SK-N-SH (cell line): Measurements from ENCODE around the gene RBMS3. TPM values are rescaled to one million over a fixed set of nuclear protein-coding genes. Genes with fewer than 3 reads are reported as not detected.

Experiments used
- CTCF ChIA-PET: fragments of 300-600, 350-600 bp; formaldehyde crosslinking; extraction: SDS; loops from one replicate; lab custom pipeline; 2021; lab: Yijun Ruan, JAX
- POLR2A ChIA-PET: fragments of 350-600 bp; sonication (Branson Sonifier 250); formaldehyde crosslinking; extraction: SDS; loops from one replicate; lab custom pipeline; 2020; ENCODE audit warnings: antibody characterized with exemption, inconsistent platforms; lab: Yijun Ruan, JAX
- DNase-seq: peaks from one replicate; pipeline ENCODE4 v3.0.0; 2012
- H2AFZ ChIP-seq: fragments of 200-600 bp; sonication (generic); 2 replicates; pipeline ENCODE4 v1.8.1; 2016; ENCODE audit warnings: antibody characterized with exemption, mild to moderate bottlenecking, low read depth
- H3F3A ChIP-seq: fragments of 200-600 bp; sonication (generic); replicated peaks from 2 replicates; pipeline ENCODE3; 2016; ENCODE audit warnings: antibody characterized with exemption, mild to moderate bottlenecking; ENCODE audit not compliant: insufficient read depth
- H3K27ac ChIP-seq, 2 experiments: fragments of 200-500 bp in 1 of 2; fragments of 200-600 bp in 1 of 2; sonication (Bioruptor generic) in 1 of 2; sonication (generic), shearing (Covaris generic) in 1 of 2; 2 replicates each; pipeline versions ENCODE4 v1.5.1 to v1.6.1; 2014 to 2016; ENCODE audit warnings: low read depth in 2 of 2, inconsistent platforms in 1 of 2, low read length in 1 of 2, mild to moderate bottlenecking in 1 of 2, mixed read lengths in 1 of 2
- H3K27me3 ChIP-seq: fragments of 200-600 bp; sonication (generic), shearing (Covaris generic); 2 replicates; pipeline ENCODE4 v1.6.1; 2016; ENCODE audit warnings: mixed run types; ENCODE audit not compliant: insufficient read depth
- H3K36me3 ChIP-seq, 2 experiments: fragments of 200-500 bp in 1 of 2; fragments of 200-600 bp in 1 of 2; sonication (Bioruptor generic) in 1 of 2; sonication (generic) in 1 of 2; replicated peaks in 1 of 2; 2 replicates each; pipeline versions ENCODE3 to v1.5.1; 2014 to 2016; ENCODE audit warnings: low read length in 1 of 2, mild to moderate bottlenecking in 1 of 2; ENCODE audit not compliant: insufficient read depth in 2 of 2, control insufficient read depth in 1 of 2
- H3K4me1 ChIP-seq, 2 experiments: fragments of 200-500 bp in 1 of 2; fragments of 200-600 bp in 1 of 2; sonication (Bioruptor generic) in 1 of 2; sonication (generic), shearing (Covaris generic) in 1 of 2; 2 replicates each; pipeline versions ENCODE4 v1.5.1 to v1.6.1; 2014 to 2016; ENCODE audit warnings: low read depth in 1 of 2, low read length in 1 of 2, mixed run types in 1 of 2; ENCODE audit not compliant: insufficient read depth in 2 of 2, control insufficient read depth in 1 of 2
- H3K4me2 ChIP-seq: fragments of 200-600 bp; sonication (generic), shearing (Covaris generic); 2 replicates; pipeline ENCODE4 v1.6.1; 2017; ENCODE audit warnings: mixed run types
- H3K4me3 ChIP-seq, 2 experiments: fragments of 200-500 bp in 1 of 2; fragments of 200-600 bp in 1 of 2; sonication (Bioruptor generic) in 1 of 2; sonication (generic), shearing (Covaris generic) in 1 of 2; 2 replicates each; pipeline versions ENCODE4 v1.5.1 to v1.8.1; 2014 to 2016; ENCODE audit warnings: low read depth in 2 of 2, inconsistent platforms in 1 of 2, low read length in 1 of 2, mild to moderate bottlenecking in 1 of 2, mixed read lengths in 1 of 2, moderate library complexity in 1 of 2
- H3K79me2 ChIP-seq: fragments of 200-600 bp; sonication (generic); 2 replicates; pipeline ENCODE4 v1.8.1; 2017; ENCODE audit warnings: mild to moderate bottlenecking; ENCODE audit not compliant: insufficient read depth
- H3K9ac ChIP-seq: fragments of 200-600 bp; sonication (generic); 2 replicates; pipeline ENCODE4 v1.6.1; 2017; ENCODE audit warnings: mixed run types
- H3K9me2 ChIP-seq: fragments of 200-600 bp; sonication (generic); 2 replicates; pipeline ENCODE4 v1.6.1; 2017; ENCODE audit warnings: mixed run types
- H3K9me3 ChIP-seq: fragments of 200-600 bp; sonication (generic); 2 replicates; pipeline ENCODE4 v1.6.1; 2017; ENCODE audit warnings: mixed run types, mild to moderate bottlenecking, moderate library complexity
- H4K20me1 ChIP-seq: fragments of 200-600 bp; sonication (generic); 2 replicates; pipeline ENCODE4 v1.6.1; 2017; ENCODE audit warnings: mild to moderate bottlenecking, mixed run types; ENCODE audit not compliant: insufficient read depth
- CHD2 ChIP-seq: fragments of 150-350 bp; IDR thresholded peaks from 2 replicates; pipeline ENCODE4 v1.6.1; 2018; ENCODE audit warnings: low read length; ENCODE audit not compliant: partially characterized antibody
- EP300 ChIP-seq, 2 experiments: IDR thresholded peaks; 2 replicates each; pipeline versions ENCODE4 v1.4.0 to v1.6.1; 2012; ENCODE audit warnings: borderline replicate concordance in 1 of 2, low read depth in 1 of 2, low read length in 1 of 2
- EZH2phosphoT487 ChIP-seq: fragments of 200-600 bp; sonication (generic); IDR thresholded peaks from 2 replicates; pipeline ENCODE4 v1.6.1; 2017; ENCODE audit warnings: low read depth, mixed run types, mild to moderate bottlenecking, antibody characterized with exemption, moderate library complexity, borderline replicate concordance
- FOSL2 ChIP-seq: IDR thresholded peaks from 2 replicates; pipeline ENCODE4 v1.4.0; 2012; ENCODE audit warnings: low read depth, mild to moderate bottlenecking, moderate library complexity, borderline replicate concordance
- FOXJ3 ChIP-seq: sonication (generic); formaldehyde crosslinking; IDR thresholded peaks from 2 replicates; pipeline ENCODE4 v1.5.1; 2020; ENCODE audit warnings: mild to moderate bottlenecking, missing genetic modification reagents
- GABPA ChIP-seq: IDR thresholded peaks from 2 replicates; pipeline ENCODE4 v1.4.0; 2012; ENCODE audit warnings: low read depth, mild to moderate bottlenecking
- GATA2 ChIP-seq: sonication (generic); formaldehyde crosslinking; IDR thresholded peaks from 2 replicates; pipeline ENCODE4 v1.5.0; 2020; ENCODE audit warnings: mild to moderate bottlenecking, missing genetic modification reagents
- JUND ChIP-seq: IDR thresholded peaks from 2 replicates; pipeline ENCODE4 v1.4.0; 2012
- PBX3 ChIP-seq: IDR thresholded peaks from 2 replicates; pipeline ENCODE4; 2012
- RCOR1 ChIP-seq: fragments of 150-350 bp; IDR thresholded peaks from 2 replicates; pipeline ENCODE4 v1.6.1; 2017; ENCODE audit warnings: antibody characterized with exemption, low read length
- REST ChIP-seq: IDR thresholded peaks from 2 replicates; pipeline ENCODE4 v1.6.1; 2012; ENCODE audit warnings: mild to moderate bottlenecking, low read depth, low read length, moderate library complexity
- RFX5 ChIP-seq: IDR thresholded peaks from 2 replicates; pipeline ENCODE4 v1.6.1; 2012; ENCODE audit warnings: mild to moderate bottlenecking, improper control_type of control experiment, low read length
- SIN3A ChIP-seq: IDR thresholded peaks from 2 replicates; pipeline ENCODE4 v1.6.1; 2012; ENCODE audit warnings: low read depth, mild to moderate bottlenecking, low read length, moderate library complexity, borderline replicate concordance
- TCF12 ChIP-seq: IDR thresholded peaks from 2 replicates; pipeline ENCODE4 v1.4.0; 2012
- USF2 ChIP-seq: fragments of 150-350 bp; IDR thresholded peaks from 2 replicates; pipeline ENCODE4 v1.6.1; 2017; ENCODE audit warnings: antibody characterized with exemption, low read length, low read depth, borderline replicate concordance
- WGBS: methylation state at CpG from one replicate; pipeline ENCODE4 v1.1.6; 2017; ENCODE audit warnings: low lambda C conversion rate; 5-methylcytosine and 5-hydroxymethylcytosine counted together
- polyA plus RNA-seq, 3 experiments: library from polyadenylated mRNA; depleted of rRNA; stranded (reverse); fragments of >200 nt; gene quantifications; 2 replicates each; pipeline ENCODE4 v1.2.3, GENCODE V29; 2012

RBMS3 gene
- polyA plus RNA-seq, 1 of the 3 experiments (the other 2 are of a cell fraction), result 8.2 TPM

GRCh38 chr3:29536016-29536758 lies 255.3 kb downstream of the RBMS3 start (continued):
- TF ChIP-seq REST (no peak), FOXJ3 (CRISPR knock-in tag) (no peak), JUND (no peak), USF2 (no peak), SIN3A (no peak), GATA2 (no peak), CHD2 (no peak), EZH2phosphoT487 (no peak), PBX3 (no peak)

- H2AFZ ChIP-seq, result no peak overlapping the region
- H3F3A ChIP-seq, result peaks cover 1% of the 10 kb centered on the region
- H3K27me3 ChIP-seq, result no peaks in the 10 kb centered on the region
- H3K9me3 ChIP-seq, result no peaks in the 10 kb centered on the region
- no peak for DNase-seq
- CTCF ChIA-PET, result interaction anchor here (2.5 kb wide), 1 partner anchor 11 kb away, joined by 7 read pairs; no protein-coding TSS in a partner anchor
- H3K9me2 ChIP-seq, result no peaks in the 10 kb centered on the region
- POLR2A ChIA-PET, result no interaction called here
- H3K4me2 ChIP-seq, result no peak overlapping the region
- peaks cover 3 to 15% of the 10 kb centered on the region in 2 experiments for H3K36me3 ChIP-seq
- no peak overlapping the region for H3K9ac ChIP-seq
- 84% methylated on average over 5 of the region's 5 CpGs for whole genome bisulfite sequencing
- no peak overlapping the region for H3K4me3 ChIP-seq
- H3K79me2 ChIP-seq, result peaks cover 33% of the 10 kb centered on the region; the same call in 1 of the 2 replicates
- peak overlapping the region; percentile 14 to 64; a peak in 3 of 4 replicates for H3K27ac ChIP-seq
- H4K20me1 ChIP-seq, result no peaks in the 10 kb centered on the region
- H3K4me1 ChIP-seq, result peaks cover 9 to 11% of the 10 kb centered on the region in 2 experiments; a peak in 3 of 4 replicates
- TF ChIP-seq TCF12 (no peak), RCOR1 (no peak), USF2 (no peak), RFX5 (no peak), REST (no peak), PBX3 (no peak), EZH2phosphoT487 (no peak), FOSL2 (no peak), GABPA (no peak), EP300 (IDR thresholded peaks at IDR 0.05; ENCODE audit: borderline replicate concordance in 1 of 2, low read depth in 1 of 2, low read length in 1 of 2) (no peak)
Measured at GRCh38 chr3:29537889-29538609, 257.2 kb downstream of the RBMS3 start.
